Stimulated activated naive B cell treated with anti-CD40 and anti-IgM and Interleukin-4, amounts not matched to agents 10 μg/mL and 1 μg/mL and 100 μg/mL, for 72 hours (primary cell): ENCODE data around the gene CALB2.

Source experiments
- ATAC-seq, 2 donors: fragments of 150-1000 bp; cut with Tn5 transposase; replicated peaks; 2 replicates each; pipeline ENCODE4 v1.10.0; 2021; ENCODE audit warnings: moderate library complexity in 1 of 2
- DNase-seq: peaks from one replicate; pipeline ENCODE4 v3.0.0; 2021
- H3K27ac Mint-ChIP-seq: one replicate; pipeline ENCODE4 v1.8.0; 2022; ENCODE audit warnings: mild to moderate bottlenecking, mixed read lengths
- H3K27me3 Mint-ChIP-seq, 2 donors: one replicate each; pipeline ENCODE4 v1.8.0; 2022; ENCODE audit warnings: mixed read lengths in 2 of 2
- H3K36me3 Mint-ChIP-seq, 2 donors: one replicate each; pipeline ENCODE4 v1.8.0; 2022; ENCODE audit warnings: mixed read lengths in 2 of 2, mild to moderate bottlenecking in 1 of 2
- H3K4me1 Mint-ChIP-seq, 2 donors: one replicate each; pipeline ENCODE4 v1.8.0; 2022; ENCODE audit warnings: mixed read lengths in 2 of 2, mild to moderate bottlenecking in 1 of 2
- H3K4me3 Mint-ChIP-seq, 2 donors: one replicate each; pipeline ENCODE4 v1.8.0; 2022; ENCODE audit warnings: mild to moderate bottlenecking in 2 of 2, mixed read lengths in 2 of 2, moderate library complexity in 1 of 2
- H3K9me3 Mint-ChIP-seq, 2 donors: one replicate each; pipeline ENCODE4 v1.8.0; 2022; ENCODE audit warnings: mixed read lengths in 2 of 2, mild to moderate bottlenecking in 1 of 2

CALB2 gene

GRCh38 chr16:71431176-71431575, 72.7 kb downstream of the CALB2 start:
- no peak for ATAC-seq
- no peaks in the 10 kb centered on the region for H3K36me3 Mint-ChIP-seq

GRCh38 chr16:71431991-71432390, 73.5 kb downstream of the CALB2 start:
- Mint-ChIP-seq H3K4me3 (no peak overlapping the region), H3K4me1 (no peaks in the 10 kb centered on the region), H3K9me3 (peaks cover 2 to 3% of the 10 kb centered on the region in 2 donors), H3K36me3 (no peaks in the 10 kb centered on the region), H3K27ac (no peak overlapping the region), H3K27me3 (peaks cover 25 to 62% of the 10 kb centered on the region in 2 donors)
- ATAC-seq: no peak
- no peak for DNase-seq

More at GRCh38 chr16:71431176-71431575, 72.7 kb downstream of the CALB2 start:
- Mint-ChIP-seq H3K27ac (no peak overlapping the region), H3K9me3 (peaks cover 2 to 3% of the 10 kb centered on the region in 2 donors), H3K27me3 (peaks cover 33 to 63% of the 10 kb centered on the region in 2 donors), H3K4me3 (no peak overlapping the region), H3K4me1 (peaks cover 4 to 5% of the 10 kb centered on the region in 2 donors)
- no peak for DNase-seq

GRCh38 chr16:71432906-71433305, 74.4 kb downstream of the CALB2 start:
- Mint-ChIP-seq H3K4me3 (no peak overlapping the region), H3K36me3 (no peaks in the 10 kb centered on the region), H3K4me1 (no peaks in the 10 kb centered on the region), H3K27ac (no peak overlapping the region), H3K27me3 (peaks cover 30 to 63% of the 10 kb centered on the region in 2 donors), H3K9me3 (peaks cover 2 to 3% of the 10 kb centered on the region in 2 donors)
- ATAC-seq (no peak), DNase-seq (no peak)

GRCh38 chr16:71436473-71436872, 78.0 kb downstream of the CALB2 start:
- Mint-ChIP-seq H3K27ac (no peak overlapping the region), H3K9me3 (peaks cover 0 to 2% of the 10 kb centered on the region in 2 donors), H3K36me3 (no peaks in the 10 kb centered on the region), H3K4me3 (no peak overlapping the region), H3K4me1 (peaks cover 6 to 7% of the 10 kb centered on the region in 2 donors), H3K27me3 (peaks cover 37 to 58% of the 10 kb centered on the region in 2 donors)
- no peak for ATAC-seq
- no peak for DNase-seq

GRCh38 chr16:71439523-71439922, 81.0 kb downstream of the CALB2 start:
- Mint-ChIP-seq H3K27ac (no peak overlapping the region), H3K4me1 (peaks cover 6 to 7% of the 10 kb centered on the region in 2 donors), H3K9me3 (peaks cover 6 to 7% of the 10 kb centered on the region in 2 donors), H3K36me3 (peaks cover 4 to 6% of the 10 kb centered on the region in 2 donors), H3K27me3 (peaks cover 37 to 42% of the 10 kb centered on the region in 2 donors), H3K4me3 (no peak overlapping the region)
- ATAC-seq (no peak), DNase-seq (no peak)
